HG03457 (cell line): ENCODE results near the gene EFEMP2.

Experiments used
- ATAC-seq: cut with Tn5 transposase; IDR thresholded peaks from one replicate; pipeline ENCODE4 v1.9.1; 2021; ENCODE audit warnings: moderate number of reproducible peaks; ENCODE audit not compliant: unreplicated experiment

The EFEMP2 gene

DNA sequence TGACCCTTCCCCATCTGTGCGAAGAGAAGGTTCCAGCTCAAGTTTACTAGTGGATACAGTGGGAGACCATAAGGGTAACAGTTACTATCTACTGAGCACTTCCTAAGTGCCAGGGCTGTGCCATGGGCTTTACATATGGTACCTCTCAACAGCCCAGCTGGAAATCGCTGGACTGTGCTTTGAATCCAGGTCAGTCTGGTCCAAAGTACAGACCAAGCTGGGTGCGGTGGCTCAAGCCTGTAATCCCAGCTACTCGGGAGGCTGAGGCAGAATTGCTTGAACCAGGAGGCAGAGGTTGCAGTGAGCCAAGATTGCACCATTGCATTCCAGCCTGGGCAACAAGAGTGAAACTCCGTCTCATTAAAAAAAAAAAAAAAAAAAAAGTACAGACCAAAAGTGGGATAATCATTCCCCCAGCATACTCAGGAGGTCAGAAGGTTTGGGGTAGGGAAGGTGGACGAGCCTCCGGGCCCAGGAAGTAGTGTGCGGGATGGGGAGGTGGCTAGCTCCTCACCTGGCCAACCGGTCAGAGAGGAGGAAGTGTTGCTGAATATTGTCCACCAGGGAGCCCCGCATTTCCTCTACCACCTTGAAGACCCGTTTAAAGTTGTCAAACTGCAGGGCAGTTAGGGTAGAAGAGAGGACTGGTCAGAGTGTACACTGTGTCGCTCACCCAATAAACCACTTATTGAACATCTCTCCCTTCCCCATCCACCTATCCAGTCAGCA lies 13.4 kb upstream of the EFEMP2 start:
- ATAC-seq: no peak

DNA sequence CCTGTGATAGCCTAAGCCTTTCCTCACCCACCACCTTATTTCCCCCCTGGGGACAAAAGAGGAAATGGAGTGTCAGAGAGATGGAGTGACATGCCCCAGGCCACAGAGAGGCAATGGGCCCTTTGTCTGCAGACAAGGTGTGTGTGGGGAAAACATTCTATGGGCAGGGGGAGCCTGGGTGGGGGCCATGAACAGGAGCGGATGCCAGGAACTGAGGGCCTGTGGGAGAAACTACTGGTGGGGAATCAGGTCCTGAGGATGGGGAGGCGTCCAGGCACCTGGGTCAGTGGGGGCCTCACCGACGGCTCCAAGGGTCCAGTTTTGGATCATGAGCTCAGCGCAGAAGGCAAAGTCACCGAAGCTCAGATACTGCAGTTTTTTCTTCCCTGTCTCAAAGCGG lies 12.6 kb upstream of the EFEMP2 start:
- no peak for ATAC-seq

DNA sequence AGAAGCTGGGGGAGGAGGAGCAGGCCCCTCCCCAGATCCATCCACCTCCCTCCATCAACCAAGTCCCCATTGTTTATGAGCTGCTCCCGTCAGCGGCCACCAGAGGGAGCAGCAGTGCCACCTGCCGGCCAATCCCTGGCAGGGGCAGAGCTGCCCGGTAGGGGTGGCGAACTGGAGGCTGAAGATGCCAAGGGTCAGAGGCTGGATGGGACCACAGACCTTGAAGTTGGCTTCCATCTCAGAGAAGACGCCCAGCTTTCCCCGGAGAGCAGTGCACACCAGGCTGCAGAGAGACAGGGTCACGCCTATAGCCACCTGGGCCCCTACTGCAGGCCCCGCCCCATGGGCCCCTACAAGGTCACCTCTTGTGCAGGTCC lies 12.1 kb upstream of the EFEMP2 start:
- ATAC-seq: no peak

DNA sequence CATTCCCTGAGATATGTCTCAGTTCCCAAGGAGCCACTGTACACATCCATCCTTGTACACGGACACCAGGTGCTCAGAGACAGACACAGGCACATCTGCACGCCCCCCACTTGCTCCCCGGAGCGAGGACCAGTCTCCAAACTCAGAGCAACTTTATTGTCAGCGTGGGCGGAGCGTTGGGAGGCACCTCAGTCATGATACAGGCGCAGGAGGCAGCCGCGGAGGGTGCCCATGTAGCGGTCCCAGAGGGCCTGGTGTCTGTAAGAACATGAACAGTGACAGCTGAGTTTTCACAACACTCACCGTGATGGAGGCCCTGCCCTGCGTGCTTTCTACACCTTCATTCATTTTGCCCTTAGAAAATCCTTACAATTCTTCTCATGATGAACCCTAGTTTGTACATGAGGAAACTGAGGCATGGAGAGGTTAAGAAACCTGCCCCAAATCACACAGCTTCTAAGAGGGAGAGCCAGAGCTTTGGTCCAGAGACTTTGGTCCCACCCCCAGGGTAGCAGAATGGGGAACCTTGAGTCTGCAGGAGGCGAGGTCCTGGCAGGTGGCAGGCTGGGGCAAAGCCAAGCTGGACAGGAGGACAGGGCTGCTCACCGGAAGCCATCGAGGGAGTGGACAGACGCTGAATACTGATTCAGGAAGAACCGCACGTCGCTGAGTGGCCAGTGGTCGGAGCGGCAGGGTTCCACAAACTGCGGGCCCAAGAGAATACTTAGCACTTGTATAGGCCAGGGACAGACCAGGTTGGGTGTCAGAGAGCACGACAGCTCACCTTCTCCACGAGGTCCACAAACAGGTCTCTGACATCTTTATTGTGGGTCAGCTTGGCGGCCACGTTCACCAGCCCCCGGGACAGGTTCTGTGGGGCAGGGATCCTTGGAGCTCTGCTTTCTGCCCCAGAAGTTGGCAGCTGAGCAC lies 11.5 kb upstream of the EFEMP2 start:
- ATAC-seq: no peak

DNA sequence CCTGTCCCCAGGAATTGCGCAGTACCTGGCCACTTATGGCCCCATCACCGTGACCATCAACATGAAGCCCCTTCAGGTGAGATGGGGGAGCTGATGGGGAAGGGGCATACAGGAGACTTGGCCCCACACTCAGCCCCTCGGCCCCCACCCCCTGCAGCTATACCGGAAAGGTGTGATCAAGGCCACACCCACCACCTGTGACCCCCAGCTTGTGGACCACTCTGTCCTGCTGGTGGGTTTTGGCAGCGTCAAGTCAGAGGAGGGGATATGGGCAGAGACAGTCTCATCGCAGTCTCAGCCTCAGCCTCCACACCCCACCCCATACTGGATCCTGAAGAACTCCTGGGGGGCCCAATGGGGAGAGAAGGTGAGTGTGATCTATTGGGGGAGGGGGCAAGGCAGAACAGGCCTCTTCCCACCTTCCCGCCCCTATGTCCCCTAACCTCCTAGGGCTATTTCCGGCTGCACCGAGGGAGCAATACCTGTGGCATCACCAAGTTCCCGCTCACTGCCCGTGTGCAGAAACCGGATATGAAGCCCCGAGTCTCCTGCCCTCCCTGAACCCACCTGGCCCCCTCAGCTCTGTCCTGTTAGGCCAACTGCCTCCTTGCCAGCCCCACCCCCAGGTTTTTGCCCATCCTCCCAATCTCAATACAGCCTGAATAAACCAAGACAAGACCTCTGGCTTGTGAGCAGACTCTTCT lies 10.6 kb upstream of the EFEMP2 start:
- no peak for ATAC-seq

DNA sequence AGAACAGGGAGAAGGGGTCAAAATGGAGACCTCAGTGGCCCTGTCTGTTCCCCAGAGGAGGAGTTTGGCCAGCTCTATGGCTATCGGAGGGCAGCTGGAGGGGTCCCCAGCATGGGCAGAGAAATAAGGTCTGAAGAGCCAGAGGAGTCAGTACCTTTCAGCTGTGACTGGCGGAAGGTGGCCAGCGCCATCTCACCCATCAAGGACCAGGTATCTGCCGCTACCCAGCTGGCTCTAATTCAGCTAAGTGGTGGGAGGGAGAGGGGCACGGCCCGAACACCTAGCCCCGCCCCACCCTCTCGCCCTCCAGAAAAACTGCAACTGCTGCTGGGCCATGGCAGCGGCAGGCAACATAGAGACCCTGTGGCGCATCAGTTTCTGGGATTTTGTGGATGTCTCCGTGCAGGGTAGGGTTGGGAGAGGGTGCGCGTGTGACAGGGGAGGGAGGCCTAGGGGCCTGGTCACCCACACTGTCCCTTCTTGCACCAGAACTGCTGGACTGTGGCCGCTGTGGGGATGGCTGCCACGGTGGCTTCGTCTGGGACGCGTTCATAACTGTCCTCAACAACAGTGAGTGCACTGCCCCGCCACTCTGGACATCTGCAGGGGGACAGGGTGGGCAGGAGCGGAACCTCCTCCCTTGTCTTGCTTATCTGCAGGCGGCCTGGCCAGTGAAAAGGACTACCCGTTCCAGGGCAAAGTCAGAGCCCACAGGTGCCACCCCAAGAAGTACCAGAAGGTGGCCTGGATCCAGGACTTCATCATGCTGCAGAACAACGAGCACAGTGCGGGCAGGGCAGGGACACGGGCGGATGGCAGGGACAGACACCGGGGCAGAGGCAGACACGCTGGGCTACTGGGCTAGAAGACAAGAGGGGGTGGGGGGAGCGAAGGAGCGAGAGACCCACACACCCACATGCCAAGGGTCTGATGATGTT lies 9.8 kb upstream of the EFEMP2 start:
- no peak for ATAC-seq

DNA sequence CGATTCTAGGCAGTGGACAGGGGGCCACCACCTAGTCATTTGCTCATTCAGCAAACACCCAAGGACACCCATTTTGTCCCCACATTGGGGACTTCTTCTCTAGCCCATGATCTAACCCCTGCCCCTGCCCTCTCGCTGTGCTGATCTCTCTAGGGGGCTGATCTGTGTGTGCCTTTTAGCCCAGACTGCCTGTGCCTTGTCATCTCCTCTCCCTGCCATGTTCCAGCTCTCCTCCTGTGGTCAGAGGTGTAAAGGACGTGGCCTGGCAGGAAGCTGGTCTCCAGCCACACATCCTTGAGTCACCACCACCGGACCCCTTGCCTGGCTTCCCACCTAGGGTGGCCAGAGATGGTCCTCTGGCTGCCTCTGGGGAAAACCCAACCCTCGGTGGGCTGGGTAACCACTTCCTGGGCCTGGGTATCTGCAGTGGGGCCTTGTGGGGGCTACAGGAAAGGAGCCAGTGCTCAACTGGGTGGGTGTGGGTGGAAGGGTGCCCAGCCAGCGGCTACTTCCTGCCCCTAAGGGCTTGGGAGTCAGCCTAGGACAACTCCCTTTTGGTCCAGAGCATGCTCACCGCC lies 8.3 kb upstream of the EFEMP2 start:
- no peak for ATAC-seq

DNA sequence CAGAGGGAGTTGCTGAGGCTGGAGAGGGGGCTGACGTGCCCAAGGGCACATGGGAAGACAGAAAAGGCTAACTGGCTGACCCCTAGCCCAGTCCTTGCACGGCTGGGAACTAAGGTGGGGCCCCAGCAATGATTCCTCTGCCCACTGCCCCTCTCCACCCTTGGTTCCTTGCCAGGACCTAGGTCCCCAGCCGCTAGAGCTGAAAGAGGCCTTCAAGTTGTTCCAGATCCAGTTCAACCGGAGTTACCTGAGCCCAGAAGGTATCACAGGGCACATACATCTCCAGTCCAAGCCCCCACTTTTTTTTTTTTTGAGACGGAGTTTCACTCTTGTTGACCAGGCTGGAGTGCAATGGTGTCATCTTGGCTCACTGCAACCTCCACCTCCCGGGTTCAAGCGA lies 7.4 kb upstream of the EFEMP2 start:
- no peak for ATAC-seq

DNA sequence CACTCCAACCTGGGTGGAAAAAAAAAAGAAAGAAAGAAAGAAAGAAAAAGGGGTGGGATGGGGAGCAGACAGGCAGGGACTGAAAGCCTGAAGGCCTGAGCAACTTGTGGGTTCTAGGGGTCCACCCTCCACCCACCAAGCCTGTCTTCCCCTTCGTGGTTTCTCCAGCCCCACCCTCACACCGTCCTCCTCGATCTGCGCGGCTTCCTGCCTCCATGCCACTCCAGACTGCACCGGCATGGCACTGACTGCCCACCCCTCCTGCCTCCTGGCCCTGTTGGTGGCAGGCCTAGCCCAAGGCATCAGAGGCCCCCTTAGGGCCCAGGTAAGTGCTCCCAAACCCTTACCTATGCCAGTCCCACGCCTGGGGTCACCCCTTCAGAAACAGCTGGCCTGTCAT lies 7.0 kb upstream of the EFEMP2 start, which contains the start of gene CTSW:
CTSW (plus strand) TSS at position 221 of the 400 bp plus-strand sequence; CDS start at position 239, 18 bp downstream.
- no peak for ATAC-seq

DNA sequence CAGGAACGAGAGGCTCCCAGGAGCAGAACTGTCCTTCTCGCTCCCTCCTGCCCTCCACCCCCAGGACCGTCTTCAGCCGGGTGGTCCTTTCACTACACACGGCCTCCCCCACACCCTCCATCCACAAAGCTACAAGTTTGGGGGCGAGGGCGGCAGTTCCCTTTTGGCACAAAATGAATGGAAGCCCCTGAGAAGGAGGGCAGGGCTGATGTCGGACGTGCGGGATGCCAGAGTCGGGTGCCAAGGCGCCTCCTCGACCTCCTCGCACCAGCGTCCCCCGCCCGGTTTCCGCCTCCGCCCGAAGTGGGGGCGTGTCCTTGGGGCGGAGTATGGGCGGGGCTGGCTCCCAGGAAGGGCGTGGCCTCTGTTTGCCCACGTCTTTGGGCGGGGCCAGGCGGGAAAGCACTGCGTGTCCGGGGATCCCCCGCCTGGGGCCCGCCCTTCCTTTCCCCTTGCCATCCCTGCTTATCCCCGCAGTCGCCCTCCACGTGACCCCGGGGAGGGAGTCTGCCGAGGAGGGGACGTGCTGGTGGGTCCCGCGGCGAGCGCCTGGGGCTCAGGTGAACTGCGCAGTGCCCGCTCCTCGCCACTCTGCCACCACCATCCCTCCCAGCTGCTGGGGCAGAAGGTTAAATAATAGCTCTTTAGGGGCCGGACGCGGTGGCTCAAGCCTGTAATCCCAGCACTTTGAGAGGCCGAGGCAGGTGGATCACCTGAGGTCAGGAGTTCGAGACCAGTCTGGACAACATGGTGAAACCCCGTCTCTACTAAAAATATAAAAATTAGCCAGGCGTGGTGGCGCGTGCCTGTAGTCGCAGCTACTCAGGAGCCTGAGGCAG lies 937 bp upstream of the EFEMP2 start:
- ATAC-seq: peak; percentile 51

DNA sequence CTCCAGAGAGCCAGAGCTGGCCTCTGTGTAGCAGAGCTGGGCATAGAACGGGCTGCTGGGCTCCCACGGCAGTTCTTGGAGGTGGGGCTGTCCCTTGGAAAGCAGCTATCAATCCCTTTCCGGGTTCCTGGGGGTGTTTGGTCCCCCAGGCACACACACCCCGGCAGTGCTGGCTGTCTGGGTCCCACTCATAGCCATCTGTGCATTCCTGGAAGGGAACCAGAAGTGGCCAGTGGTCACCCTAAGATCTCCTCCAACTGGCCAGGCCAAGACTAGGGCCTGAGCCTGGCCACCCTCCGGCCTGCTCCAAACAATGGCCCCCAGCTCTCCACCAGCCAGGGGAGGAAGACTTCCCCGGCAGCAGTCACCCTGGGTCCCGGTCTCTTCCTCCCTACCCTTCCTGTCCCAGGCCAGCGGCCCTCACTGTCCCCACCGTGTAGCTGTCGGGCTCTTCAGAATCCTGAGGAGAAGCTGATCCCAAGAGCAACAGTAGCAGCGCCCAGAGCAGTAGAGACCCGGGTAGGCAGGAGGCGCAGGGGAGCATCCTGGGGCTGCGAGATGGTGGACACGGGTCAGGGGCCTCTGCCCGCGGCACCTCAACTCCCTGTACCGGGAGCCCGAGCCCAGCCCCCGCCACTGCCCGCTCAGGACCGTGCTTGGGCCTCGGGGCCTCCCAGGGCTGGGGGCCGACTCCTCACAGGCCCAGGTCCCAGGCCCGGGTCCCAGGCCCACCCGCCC lies 620 bp downstream of the EFEMP2 start:
- ATAC-seq: no peak

DNA sequence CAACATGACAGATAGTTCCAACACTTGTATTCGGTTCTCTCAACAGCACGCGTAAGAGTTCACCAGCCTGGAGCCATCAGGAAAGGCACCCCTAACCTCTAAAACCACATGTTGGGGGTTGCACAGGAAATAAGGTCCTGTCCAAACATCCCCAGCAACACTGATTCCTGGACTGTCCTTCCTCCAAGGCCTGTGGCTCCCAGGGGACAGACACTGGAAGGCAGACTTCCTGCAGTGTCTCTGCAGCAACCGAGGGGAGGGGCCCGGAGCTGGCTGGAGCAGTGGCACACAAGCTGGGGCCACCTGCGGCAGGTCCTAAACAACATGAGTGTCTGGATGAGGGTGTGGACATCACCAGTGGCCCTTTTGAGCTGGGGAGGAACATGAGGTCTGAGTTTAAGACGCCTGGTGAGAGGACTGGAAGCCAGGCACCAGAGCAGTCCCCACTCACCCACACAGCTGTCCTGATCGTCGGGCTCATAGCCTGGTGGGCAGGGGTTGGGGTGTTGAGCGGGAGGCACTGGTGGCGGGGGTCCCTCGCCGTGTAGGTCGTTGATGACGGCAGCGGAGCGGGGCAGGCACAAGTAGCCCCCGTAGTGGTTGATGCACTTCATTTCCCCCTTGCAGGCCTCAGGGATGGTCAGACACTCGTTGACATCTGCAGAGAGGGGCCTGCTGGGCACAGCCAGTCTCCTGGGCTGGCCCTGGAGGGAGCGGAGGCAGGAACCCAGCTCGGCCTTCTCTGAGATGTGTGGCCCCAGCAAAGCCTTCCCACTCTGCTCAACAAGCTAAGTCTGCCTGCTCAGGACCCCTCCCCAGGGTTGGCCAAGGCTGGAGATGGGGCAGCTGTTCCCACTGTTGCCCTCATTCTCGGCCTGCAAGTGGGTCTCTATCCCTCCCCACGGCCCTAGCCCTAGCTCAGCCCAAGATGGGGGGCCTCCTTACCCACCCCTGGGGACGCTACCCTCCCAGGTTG lies 1.6 kb downstream of the EFEMP2 start:
- ATAC-seq: no peak

DNA sequence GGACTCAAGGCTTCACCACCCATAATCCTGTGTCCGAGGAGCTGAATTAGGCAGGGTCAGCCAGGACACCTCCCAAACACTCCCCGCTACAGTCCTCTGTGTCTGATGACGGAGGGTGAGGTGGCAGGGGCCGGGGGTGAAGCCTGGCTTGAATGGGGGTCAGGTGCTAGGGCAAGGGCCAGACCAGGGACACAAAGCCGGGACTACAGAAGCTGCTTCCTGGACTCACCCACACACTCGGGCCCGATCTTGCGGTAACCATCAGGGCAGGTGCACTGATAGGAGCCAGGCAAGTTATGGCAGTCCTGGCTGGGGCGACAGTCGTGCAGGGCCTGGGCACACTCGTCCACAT lies 2.3 kb downstream of the EFEMP2 start:
- ATAC-seq: no peak

DNA sequence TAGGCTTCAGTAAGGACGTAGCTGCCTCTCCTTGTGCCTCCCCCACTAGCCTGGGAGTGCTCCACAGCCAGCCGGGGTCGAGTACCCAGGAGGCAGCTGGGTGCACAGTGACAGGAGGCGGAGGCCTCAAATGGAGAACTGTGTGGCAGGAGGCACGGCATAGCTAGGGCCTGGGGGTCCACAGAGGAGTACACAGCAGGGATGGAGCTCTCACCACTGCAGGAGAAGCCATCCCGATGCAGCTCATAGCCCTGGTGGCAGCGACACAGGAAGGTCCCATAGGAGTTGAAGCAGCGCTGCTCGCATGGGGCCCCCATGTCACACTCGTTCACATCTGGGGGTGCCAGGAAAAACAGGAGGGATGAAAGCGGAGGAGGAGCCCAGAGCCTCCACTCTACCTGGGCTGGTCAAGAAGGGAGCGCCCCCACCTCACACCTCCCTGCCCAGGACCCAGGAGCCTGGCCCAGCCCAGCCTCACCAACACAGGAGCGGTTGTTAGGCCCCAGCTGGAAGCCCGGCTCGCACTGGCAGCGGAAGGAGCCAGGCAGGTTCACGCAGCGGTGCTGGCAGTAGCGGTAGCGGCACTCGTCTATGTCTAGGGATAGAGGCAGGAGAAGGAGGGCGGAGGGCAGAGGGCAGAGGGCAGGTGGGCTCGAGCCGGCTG lies 2.8 kb downstream of the EFEMP2 start:
- ATAC-seq: no peak

DNA sequence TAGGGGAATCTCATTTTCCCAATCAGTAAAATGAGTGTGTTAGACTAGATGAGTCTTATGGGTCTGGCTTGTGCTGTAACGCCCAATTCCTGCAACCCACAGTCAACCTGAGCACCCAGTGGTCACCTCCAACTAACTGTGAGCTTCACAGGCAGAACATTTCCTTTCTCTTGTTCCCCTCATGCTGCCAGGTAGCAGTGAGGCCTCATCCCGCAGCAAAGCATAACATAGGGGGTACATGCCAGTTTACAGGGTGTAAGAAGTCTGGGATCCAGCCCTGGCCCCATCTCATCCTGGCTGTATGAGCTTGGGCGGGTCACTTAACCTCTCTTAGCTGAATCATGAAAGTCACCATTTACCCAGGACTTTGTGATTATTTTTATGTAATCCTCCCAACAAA lies 3.7 kb downstream of the EFEMP2 start:
- ATAC-seq: no peak

DNA sequence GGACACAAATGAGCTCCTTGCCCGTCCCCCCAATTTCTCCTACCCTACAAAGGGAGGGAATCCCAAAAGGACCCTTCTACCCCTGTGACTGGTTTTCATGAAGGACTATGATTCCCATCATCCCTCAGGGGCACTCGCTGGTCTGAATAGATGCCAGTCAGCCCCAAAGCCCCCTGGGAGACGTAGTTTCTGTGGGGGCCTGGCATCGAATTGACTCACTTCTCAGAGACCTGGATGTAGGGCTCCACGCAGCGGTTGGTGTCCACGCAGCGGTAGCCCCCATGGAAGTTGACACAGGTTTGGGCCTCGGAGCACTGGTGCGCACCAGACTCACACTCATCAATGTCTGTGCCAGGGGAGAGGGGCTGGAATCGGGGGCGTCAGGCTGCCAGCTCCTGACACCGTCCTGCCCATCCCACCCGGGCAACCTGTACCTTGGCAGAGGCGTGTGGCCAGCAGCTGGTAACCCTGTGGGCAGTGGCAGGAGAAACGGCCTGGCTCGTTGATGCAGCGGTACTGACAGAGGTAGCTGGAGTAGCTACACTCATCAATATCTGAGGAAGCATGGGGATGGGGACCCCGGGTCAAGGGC lies 4.4 kb downstream of the EFEMP2 start:
- ATAC-seq: no peak
